SK-N-SH treated with all-trans-retinoic acid at 6 μM for 48 hours (cell line): Measurements from ENCODE around the gene S100A3.

Experiments used
- ATAC-seq: fragments of 200-7000 bp; cut with Tn5 transposase; 3 replicates; pipeline ENCODE4 v1.9.1; 2020; ENCODE audit warnings: mild to moderate bottlenecking, moderate library complexity
- ARNTL ChIP-seq: fragments of 450-650 bp; formaldehyde crosslinking; IDR thresholded peaks from 2 replicates; pipeline ENCODE4 v1.5.0; 2020; ENCODE audit warnings: low read depth, mild to moderate bottlenecking, moderate library complexity, borderline replicate concordance
- BACH2 ChIP-seq: fragments of 250-450 bp; sonication (Bioruptor Pico); IDR thresholded peaks from 2 replicates; pipeline ENCODE4 v1.9.0; 2021; ENCODE audit warnings: mild to moderate bottlenecking, borderline replicate concordance
- CREB5 ChIP-seq: fragments of 250-450 bp; sonication (Bioruptor Pico); IDR thresholded peaks from 2 replicates; pipeline ENCODE4 v1.5.1; 2020; ENCODE audit warnings: low read depth, mild to moderate bottlenecking, moderate library complexity
- CSDC2 ChIP-seq: fragments of 250-450 bp; sonication (Bioruptor Pico); IDR thresholded peaks from 2 replicates; pipeline ENCODE4 v1.5.0; 2020; ENCODE audit warnings: mild to moderate bottlenecking, moderate library complexity
- CSRNP3 ChIP-seq: fragments of 250-450 bp; sonication (Bioruptor Pico); IDR thresholded peaks from 2 replicates; pipeline ENCODE4 v1.5.1; 2021; ENCODE audit warnings: mild to moderate bottlenecking, moderate library complexity
- ESRRG ChIP-seq: fragments of 250-450 bp; sonication (Bioruptor Pico); IDR thresholded peaks from 2 replicates; pipeline ENCODE4 v1.6.1; 2021; ENCODE audit warnings: mild to moderate bottlenecking
- GLIS3 ChIP-seq: fragments of 250-450 bp; sonication (Bioruptor Pico); IDR thresholded peaks from 2 replicates; pipeline ENCODE4 v1.5.0; 2020; ENCODE audit warnings: mild to moderate bottlenecking, moderate library complexity
- ISL1 ChIP-seq: fragments of 250-450 bp; sonication (Bioruptor Pico); IDR thresholded peaks from 2 replicates; pipeline ENCODE4 v2.1.2; 2022; ENCODE audit warnings: mild to moderate bottlenecking, moderate library complexity
- OSR1 ChIP-seq: fragments of 250-450 bp; sonication (Bioruptor Pico); IDR thresholded peaks from 2 replicates; pipeline ENCODE4 v1.8.0; 2022; ENCODE audit warnings: moderate library complexity, mild to moderate bottlenecking, inconsistent platforms
- PATZ1 ChIP-seq: fragments of 250-450 bp; sonication (Bioruptor Pico); IDR thresholded peaks from 2 replicates; pipeline ENCODE4 v1.8.0; 2020; ENCODE audit warnings: mild to moderate bottlenecking, moderate library complexity, borderline replicate concordance
- POU6F1 ChIP-seq: fragments of 250-450 bp; sonication (Bioruptor Pico); IDR thresholded peaks from 2 replicates; pipeline ENCODE4 v1.8.0; 2021; ENCODE audit warnings: low read depth, mild to moderate bottlenecking, moderate library complexity, borderline replicate concordance
- PPARA ChIP-seq: fragments of 250-450 bp; sonication (Bioruptor Pico); IDR thresholded peaks from 2 replicates; pipeline ENCODE4 v1.5.0; 2020; ENCODE audit warnings: mild to moderate bottlenecking, borderline replicate concordance
- RARB ChIP-seq: fragments of 250-450 bp; sonication (Bioruptor Pico); IDR thresholded peaks from 2 replicates; pipeline ENCODE4 v1.8.0; 2021; ENCODE audit warnings: mild to moderate bottlenecking, moderate library complexity
- TCF4 ChIP-seq: fragments of 250-450 bp; sonication (Bioruptor Pico); IDR thresholded peaks from 2 replicates; pipeline ENCODE4 v1.8.0; 2021; ENCODE audit warnings: mild to moderate bottlenecking, moderate library complexity, borderline replicate concordance
- TOX ChIP-seq: fragments of 250-450 bp; sonication (Bioruptor Pico); IDR thresholded peaks from 2 replicates; pipeline ENCODE4 v1.8.0; 2021; ENCODE audit warnings: mild to moderate bottlenecking, moderate library complexity, borderline replicate concordance
- TSHZ2 ChIP-seq: fragments of 250-450 bp; sonication (Bioruptor Pico); IDR thresholded peaks from 2 replicates; pipeline ENCODE4 v1.5.0; 2020; ENCODE audit warnings: mild to moderate bottlenecking, moderate library complexity
- ZC3H10 ChIP-seq: fragments of 250-450 bp; sonication (Bioruptor Pico); IDR thresholded peaks from 2 replicates; pipeline ENCODE4 v1.5.1; 2021; ENCODE audit warnings: mild to moderate bottlenecking, moderate library complexity
- ZFP3 ChIP-seq: fragments of 250-450 bp; sonication (Bioruptor Pico); IDR thresholded peaks from 2 replicates; pipeline ENCODE4 v1.5.0; 2020; ENCODE audit warnings: mild to moderate bottlenecking, moderate library complexity
- ZNF565 ChIP-seq: fragments of 450-650 bp; formaldehyde crosslinking; conservative IDR thresholded peaks from 2 replicates; pipeline ENCODE4 v1.5.0; 2020; ENCODE audit warnings: low read depth, mild to moderate bottlenecking, moderate library complexity
- ZNF70 ChIP-seq: fragments of 450-650 bp; formaldehyde crosslinking; IDR thresholded peaks from 2 replicates; pipeline ENCODE4 v1.5.0; 2020; ENCODE audit warnings: mild to moderate bottlenecking, moderate library complexity
- ZNF8 ChIP-seq: fragments of 450-650 bp; formaldehyde crosslinking; IDR thresholded peaks from 2 replicates; pipeline ENCODE4 v1.5.0; 2020; ENCODE audit warnings: mild to moderate bottlenecking, moderate library complexity

The S100A3 gene

GRCh38 chr1:153527683-153528040, 21.4 kb downstream of the S100A3 start:
- ATAC-seq, result no peak
- TF ChIP-seq ZNF565 (CRISPR knock-in tag) (no peak), ZFP3 (no peak), ZNF70 (no peak), POU6F1 (CRISPR knock-in tag) (no peak), ISL1 (no peak), TOX (CRISPR knock-in tag) (no peak), ARNTL (CRISPR knock-in tag) (no peak), ZNF8 (CRISPR knock-in tag) (no peak), CREB5 (no peak), TSHZ2 (CRISPR knock-in tag) (no peak), TCF4 (CRISPR knock-in tag) (no peak)

GRCh38 chr1:153527023-153527682, 21.9 kb downstream of the S100A3 start:
- ATAC-seq, result no peak
- TF ChIP-seq ZFP3 (no peak), ARNTL (CRISPR knock-in tag) (no peak), PPARA (CRISPR knock-in tag) (no peak), CREB5 (no peak), ESRRG (CRISPR knock-in tag) (no peak), CSDC2 (CRISPR knock-in tag) (no peak), GLIS3 (CRISPR knock-in tag) (no peak), CSRNP3 (CRISPR knock-in tag) (no peak), TCF4 (CRISPR knock-in tag) (no peak), TSHZ2 (CRISPR knock-in tag) (no peak), OSR1 (CRISPR knock-in tag) (no peak), TOX (CRISPR knock-in tag) (no peak), ZNF70 (no peak), ZNF8 (CRISPR knock-in tag) (no peak), ZNF565 (CRISPR knock-in tag) (no peak), PATZ1 (CRISPR knock-in tag) (no peak), BACH2 (CRISPR knock-in tag) (no peak), ISL1 (no peak), RARB (CRISPR knock-in tag) (no peak), ZC3H10 (CRISPR knock-in tag) (no peak)
